Left cardiac atrium (tissue), 4 donors: ENCODE results near the gene C22orf39. TPM values are rescaled to one million over a fixed set of nuclear protein-coding genes. Genes with fewer than 3 reads are reported as not detected.

Experiments used
- ATAC-seq, 2 donors: fragments of 200-7000 bp; cut with Tn5 transposase; one replicate each; pipeline ENCODE4 v1.9.1; 2020; ENCODE audit warnings: mild to moderate bottlenecking in 2 of 2, moderate library complexity in 2 of 2
- DNase-seq: peaks from one replicate; pipeline ENCODE4 v3.0.0-alpha.2; 2020
- intact Hi-C, 2 donors: fragments of 100-400 bp; cut with DNase I; formaldehyde crosslinking; loops; one replicate each; pipeline versions ENCODE4 v1.14.1 to v1.15.1; 2022 to 2023
- total RNA-seq, 2 donors: library from RNA; stranded (reverse); fragmentation: NEBNext Ultra II Directional; extraction: Animal tissue kit (Norgen Biotek cat#: 25700); gene quantifications; one replicate each; pipeline ENCODE4 v1.2.1, GENCODE V29; 2021
- donor health status: DM: no; HTN: yes; CAD: no.
- donor health status: DM: no; HTN: yes; CAD: no; lungs with severe emphysema.
- donor health status: DM: yes; HTN: yes; CAD: no.
- donor health status: Dilated cardiomyopathy.

The C22orf39 gene
- total RNA-seq, 2 donors from 2014 or later, result 38.3 to 48.0 TPM

DNA sequence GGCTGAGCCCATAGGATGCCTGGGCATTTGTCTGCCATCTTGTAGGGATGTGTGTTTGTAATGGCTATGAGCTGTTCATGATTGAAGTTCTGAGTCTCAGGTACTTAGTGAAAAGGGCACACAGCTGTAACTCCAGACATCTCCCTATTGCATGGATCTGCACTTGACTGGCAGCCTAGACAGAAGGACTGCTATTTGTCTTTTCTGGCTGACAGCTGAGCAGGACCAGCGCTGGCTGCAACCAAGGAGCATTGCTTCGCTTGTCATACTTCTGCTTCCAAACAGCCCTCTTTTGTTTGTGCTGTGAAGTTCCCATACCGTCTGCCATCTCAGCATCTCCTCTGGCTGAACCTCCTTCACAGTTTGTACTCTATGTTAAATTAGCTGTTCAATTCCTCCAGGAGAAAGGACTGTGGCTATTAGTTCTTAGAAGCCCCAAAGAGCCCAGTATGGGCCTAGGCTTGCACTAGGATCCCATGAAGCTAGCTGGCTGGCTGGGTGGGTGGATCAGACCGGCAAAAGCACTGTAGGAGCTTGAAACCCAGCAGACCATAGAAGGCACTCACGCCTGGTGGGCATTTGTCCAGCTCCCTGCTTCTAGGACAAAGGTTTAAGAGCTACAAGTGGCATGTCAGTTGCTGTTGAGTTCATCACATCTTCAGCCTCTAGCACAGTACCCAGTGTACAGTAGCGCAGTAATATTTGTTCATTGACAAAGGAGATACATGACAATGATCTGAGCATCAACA is 36.4 kb downstream of the C22orf39 start:
- DNase-seq, result no peak
- peak; percentile 59 to 85 for ATAC-seq
- intact Hi-C loops, result no loop called here

DNA sequence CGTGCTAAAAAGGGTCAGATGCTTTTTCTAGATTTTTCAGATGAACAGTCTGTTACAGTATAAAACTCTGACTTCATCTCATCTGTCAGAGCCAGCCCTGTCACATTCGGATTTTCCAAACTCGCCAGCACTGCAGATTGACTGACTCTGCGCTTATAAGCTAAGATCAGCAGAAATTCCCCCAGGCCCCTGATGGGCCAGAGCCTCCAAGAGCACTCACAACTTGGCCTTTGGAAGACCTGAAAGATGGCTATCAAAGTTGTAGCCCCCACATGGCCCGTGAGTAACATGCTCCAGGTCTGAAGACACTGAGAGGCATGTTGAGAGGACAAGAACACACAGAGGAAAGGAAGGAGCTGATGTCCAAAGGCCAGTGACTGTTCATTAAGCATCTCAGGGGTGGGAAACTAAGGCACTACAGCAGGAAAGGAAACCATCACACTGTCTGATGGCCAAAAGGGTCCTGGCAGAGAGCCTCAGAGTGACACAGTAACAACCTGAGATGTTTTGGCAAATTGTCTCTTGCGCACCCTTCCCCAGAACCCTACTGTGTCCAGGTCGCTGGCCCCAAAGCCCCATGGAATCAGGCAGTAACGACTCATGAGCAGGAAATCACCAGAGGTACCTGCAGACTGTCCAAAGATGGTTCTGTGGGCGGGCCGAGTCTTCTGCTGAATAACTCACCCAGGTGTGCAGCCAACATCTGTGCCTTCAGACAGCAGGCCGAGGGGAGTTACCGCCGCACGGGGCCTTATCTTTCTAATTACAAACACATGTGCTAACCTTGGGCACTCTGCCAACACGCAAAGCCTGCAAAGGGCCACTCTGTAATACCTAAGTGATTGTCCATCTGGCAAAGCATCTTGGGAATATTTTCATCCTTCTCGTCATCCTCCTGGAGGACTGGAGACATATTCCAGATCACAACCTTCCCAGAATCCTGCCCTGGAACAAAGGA is 39.6 kb downstream of the C22orf39 start:
- ATAC-seq (peak in 1 of 2 donors; percentile 12), DNase-seq (peak; percentile 27)
- intact Hi-C loops, result no loop called here

DNA sequence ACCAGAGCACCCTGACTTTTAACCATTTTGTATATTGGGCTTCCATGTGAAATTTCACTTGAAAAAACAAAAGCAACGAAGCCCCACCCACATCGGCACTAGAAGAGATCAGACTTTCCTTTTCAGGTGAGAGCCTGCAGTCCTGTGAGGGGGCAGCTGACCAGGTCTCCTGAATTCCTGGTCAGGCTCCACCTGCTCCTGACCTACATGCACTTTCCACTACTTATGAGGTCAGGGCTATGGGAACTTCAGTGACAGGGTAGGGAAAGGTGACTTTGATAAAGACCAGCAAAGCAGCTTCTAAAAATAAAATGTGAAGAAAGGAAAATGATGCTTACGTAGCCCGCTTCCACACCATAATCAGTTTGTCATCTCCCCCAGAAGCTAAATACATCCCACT is 40.7 kb downstream of the C22orf39 start:
- intact Hi-C loops, result no loop called here
- DNase-seq, result no peak
- peak; percentile 39 to 40 for ATAC-seq

DNA sequence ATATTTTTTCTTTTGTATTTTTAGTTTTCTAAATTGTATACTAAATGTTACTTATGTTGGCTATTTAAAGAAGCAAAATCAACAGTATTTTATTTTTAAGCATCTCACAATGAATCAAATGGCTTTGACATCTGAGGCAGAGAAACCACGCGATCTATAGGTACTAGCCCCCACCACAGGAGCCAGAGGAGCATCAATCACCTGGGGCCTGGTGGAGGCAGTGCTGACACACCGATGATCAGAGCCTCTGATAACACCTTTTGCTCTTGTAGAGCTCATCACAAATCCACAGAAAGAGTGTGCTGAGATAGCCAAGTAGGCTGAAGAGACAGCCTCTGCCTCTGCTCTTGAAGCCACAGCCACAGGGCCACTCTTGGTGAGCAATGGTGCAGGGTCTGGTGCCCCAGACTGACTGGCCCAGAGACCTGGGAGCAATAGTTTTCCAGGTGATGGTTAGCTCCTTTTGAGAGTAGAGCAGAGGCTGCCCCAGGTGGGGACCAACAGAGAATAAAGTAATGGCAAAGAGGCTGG is 41.2 kb downstream of the C22orf39 start:
- DNase-seq, result no peak

DNA sequence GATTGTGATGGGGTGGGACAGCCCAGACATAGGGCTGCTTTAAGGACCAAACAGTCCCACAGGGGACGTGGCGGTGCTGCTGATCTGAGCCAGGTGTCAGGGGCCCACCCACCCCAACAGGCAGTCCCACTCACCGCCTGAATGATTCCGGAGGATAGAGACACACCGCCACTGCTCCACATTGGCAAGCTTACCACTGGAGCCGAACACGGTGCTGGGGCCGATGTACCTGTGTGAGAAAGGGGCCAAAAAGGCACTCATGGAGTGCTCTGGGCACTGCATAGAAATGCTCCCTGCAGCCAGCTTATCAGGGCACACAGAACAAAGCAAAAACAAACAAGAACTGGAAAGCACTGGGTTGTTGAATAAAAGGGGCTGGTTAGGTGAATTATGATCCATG is 41.9 kb downstream of the C22orf39 start:
- DNase-seq, result no peak
- intact Hi-C loops, result no loop called here
- ATAC-seq, result no peak

More for the DNA sequence above, 41.2 kb downstream of the C22orf39 start:
- no peak for ATAC-seq
- intact Hi-C loops, result no loop called here

DNA sequence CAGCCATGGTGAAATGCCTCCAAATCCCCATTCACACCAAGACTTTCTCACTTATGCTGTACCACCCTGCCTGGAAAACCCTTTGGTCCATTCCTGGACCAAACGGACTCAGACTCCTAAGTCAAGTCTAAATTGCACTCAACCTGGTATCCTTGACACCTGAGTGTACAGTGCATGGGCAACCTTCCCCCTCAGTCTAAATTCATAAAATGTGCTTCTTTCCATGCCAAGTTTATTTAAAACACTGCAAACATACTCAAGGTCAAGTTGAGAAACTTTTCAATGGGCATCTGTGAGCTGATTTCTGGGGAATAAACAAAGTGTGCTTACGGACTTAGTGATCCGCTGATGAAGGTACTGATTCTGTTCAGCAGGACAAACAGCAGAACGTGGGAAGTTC is 42.4 kb downstream of the C22orf39 start:
- no peak for DNase-seq
- ATAC-seq, result no peak
- intact Hi-C loops, result no loop called here

DNA sequence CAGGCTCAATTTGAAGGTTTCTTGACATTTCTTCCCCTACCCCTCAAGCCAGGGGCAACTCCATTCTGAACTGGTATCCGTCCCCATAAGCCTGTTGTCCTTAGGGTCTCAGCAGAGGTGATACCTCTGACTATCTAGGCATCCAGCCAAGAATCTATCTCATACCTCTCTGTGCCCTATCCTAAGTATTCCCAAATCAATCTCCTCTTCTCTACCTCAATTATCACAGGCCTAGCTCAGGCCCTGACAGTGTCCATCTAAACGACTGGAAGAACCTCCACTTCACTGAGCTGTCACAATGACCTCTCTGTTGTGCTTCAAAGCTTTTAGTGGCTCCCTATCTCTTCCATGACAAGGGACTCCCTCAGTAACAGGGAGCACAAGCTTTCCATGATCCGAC is 42.8 kb downstream of the C22orf39 start:
- DNase-seq (no peak), ATAC-seq (no peak)
- intact Hi-C loops, result no loop called here

DNA sequence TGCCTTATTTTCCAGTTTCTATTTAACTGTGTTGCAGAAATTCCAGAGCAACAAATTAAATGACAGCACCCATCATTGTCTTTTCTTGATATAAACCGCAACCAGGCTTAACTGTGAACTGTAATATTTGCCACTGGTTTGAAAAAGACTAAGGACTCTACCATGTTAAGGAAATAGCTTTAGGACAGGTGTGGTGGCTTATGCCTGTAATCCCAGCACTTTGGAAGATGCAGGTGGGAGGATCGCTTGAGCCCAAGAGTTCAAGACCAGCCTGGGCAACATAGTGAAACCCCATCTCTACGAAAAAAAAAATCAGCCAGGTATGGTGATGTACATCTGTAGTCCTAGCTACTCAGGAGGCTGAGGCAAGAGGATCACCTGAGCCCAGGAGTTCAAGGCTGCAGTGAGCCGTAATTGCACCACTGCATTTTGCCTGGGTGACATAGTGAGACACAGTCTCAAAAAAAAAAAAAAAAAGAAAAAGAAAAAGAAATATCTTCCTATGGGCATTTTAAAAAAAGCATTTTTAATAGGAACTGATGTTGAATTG is 44.8 kb downstream of the C22orf39 start:
- ATAC-seq (no peak), DNase-seq (no peak)
- intact Hi-C loops, result no loop called here

DNA sequence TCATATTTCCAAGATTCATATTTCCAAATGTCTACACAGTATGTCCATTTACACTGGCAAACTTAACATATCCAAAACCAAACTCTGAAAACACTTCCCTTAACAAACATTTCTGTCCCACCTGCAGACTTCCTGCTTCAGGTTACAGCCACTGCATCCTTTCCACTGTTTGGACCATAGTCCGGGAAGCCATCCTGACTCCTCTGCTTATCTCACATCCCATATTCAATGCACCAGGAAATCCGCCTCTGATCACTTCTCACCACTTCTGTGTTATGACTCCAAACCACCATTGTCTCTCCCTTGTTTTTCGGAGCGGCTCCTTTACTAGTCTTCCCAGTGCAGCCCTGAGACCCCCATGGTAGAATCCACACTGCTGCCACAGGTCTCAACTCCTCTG is 46.0 kb downstream of the C22orf39 start:
- intact Hi-C loops, result no loop called here
- no peak for DNase-seq
- no peak for ATAC-seq

DNA sequence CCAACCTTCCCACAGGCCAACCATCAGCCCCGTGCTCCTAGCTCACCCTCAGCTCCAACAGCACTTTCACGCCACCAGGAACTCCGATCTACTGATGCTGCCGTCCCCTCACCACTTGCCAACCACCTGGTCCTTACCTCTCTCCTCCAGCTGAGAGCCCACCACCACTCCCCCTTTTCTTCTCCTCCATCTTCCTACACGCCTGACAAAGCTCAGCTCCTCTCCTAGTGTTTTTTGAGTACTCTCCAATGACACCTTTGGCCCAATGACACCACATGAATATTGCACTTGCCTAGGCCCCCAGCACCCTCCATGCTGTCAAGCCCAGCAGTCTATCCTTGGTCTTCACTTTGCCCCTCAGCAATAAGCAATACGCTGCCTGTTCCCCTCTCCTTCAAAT is 46.6 kb downstream of the C22orf39 start:
- no peak for DNase-seq
- intact Hi-C loops, result no loop called here
- no peak for ATAC-seq

DNA sequence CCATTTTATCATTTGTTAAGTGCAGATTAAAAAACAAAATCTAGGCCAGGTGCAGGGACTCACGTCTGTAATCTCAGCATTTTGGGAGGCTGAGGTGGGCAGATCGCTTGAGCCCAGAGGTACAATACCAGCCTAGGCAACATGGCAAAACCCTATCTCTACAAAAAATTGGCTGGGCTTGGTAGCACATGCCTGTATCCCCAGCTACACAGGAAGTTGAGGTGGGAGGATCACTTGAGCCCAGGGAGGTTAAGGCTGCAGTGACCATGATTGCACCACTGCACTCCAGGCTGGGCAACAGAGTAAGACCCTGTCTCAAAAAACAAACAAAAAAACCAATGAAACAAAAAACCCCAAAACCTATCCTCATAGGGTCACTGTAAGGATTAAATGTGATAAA is 48.9 kb downstream of the C22orf39 start:
- DNase-seq (no peak), ATAC-seq (no peak)
- intact Hi-C loops, result no loop called here

DNA sequence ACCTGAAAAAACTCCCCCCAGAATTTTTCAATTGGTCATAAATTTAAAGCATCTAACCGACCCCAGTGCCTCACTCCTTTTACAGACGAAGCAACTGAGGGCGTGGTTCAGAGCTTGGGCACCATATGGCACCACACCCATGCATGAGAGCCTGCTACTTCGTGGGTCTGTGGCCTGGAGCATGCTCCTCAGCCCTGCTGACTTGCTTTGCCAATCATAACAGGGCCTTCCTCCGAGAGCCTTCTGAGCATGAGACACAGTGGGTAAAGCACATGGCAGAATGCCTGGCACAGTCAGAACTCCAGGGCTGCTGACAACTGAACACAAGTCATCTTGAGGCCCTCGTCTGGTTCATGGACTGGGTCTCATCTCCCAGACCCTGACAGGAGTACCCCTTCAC is 49.3 kb downstream of the C22orf39 start:
- DNase-seq (no peak), ATAC-seq (no peak)
- intact Hi-C loops, result no loop called here

DNA sequence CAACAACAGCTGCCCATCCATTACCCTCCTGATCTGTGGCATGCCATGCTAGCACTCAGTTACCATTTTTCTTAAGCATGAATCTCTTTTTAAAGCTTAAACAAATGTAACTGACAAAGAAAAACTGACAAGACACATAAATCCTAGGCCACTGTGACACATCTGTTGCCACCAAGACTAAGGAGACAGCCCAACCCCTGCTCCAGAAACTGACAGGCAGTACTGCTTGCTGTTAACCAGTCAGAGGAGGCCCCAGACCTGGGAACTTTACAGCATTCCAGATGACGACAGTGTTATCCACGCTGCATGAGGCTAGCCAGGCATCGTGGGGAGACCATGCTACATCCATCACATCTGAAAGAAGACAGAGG is 49.8 kb downstream of the C22orf39 start:
- no peak for ATAC-seq
- DNase-seq, result no peak
- intact Hi-C loops, result no loop called here

DNA sequence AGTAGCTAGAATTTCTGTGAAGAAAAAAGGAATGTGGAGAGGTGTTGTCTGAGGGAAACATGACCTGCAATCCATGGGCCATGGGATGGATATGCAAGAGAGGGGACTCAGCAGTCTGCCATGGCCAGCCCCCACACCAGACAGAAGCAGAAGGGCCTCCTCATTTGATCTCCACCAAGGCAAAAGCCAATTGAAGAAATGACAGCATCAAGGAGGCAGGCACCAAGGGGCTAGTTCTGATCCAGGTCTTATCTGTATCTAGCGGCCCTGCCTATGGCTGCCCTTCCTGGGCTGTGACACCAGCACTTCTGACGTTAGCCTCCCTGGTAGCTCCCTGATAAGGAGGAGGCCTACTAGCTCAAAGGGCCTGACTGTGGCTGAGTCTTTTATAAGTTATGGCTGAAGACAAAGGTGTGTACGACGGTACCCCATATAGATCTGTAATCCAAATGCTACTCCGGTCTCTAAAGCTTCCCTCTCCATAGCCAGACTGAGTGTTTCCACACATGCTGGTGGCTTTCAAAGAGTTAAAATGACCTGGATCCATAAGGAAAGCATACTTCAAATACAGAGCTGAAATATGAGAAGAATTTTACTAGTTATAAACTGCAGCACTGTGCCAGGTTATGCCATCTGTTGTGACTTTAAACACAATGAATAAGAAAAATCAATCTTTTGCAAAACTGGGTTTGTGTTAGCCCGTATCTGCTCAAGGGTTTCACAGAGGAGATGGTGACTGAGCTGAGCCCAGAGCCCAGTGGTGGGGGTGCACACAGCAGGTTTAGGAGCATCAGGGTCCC is 50.4 kb downstream of the C22orf39 start:
- ATAC-seq (no peak), DNase-seq (no peak)
- intact Hi-C loops, result no loop called here

DNA sequence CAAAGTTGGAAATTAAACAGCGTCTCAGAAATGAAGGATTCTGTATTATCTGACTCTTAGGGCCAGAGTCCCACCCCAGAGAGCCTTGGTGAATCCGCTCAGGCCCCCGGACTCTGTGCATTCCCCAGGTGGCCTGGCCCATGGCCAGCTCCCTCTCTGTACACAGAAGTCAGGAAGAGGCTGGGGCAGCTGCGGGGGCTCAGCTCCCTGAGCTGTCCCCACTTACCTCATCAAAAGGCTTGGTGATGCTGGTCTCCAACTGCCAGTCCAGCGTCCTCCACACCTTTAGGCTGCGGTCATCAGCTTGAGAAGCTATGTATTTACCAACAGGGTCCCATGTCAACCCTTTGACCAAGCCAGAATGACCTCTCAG is 51.0 kb downstream of the C22orf39 start:
- intact Hi-C loops, result no loop called here
- no peak for ATAC-seq
- no peak for DNase-seq

DNA sequence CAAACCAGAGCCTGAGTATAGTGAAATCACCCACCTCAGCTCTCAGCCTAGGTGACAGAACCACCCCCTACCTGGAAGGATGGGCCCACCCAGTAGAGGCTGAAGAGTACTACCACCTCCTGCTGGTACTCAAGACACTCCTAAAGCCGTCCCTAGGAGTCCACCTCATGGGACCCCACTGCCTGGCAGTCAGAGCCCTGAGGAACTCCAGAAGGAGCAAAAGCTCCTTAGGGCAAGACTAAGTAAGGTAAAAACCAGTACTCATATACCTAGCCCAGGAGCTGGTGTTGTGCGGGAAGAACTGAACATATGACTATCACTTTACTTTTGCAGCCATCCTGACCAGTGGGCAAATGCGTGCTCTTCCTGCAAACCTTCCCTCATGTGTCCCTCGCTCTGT is 52.2 kb downstream of the C22orf39 start:
- ATAC-seq (no peak), DNase-seq (no peak)
- intact Hi-C loops, result no loop called here

DNA sequence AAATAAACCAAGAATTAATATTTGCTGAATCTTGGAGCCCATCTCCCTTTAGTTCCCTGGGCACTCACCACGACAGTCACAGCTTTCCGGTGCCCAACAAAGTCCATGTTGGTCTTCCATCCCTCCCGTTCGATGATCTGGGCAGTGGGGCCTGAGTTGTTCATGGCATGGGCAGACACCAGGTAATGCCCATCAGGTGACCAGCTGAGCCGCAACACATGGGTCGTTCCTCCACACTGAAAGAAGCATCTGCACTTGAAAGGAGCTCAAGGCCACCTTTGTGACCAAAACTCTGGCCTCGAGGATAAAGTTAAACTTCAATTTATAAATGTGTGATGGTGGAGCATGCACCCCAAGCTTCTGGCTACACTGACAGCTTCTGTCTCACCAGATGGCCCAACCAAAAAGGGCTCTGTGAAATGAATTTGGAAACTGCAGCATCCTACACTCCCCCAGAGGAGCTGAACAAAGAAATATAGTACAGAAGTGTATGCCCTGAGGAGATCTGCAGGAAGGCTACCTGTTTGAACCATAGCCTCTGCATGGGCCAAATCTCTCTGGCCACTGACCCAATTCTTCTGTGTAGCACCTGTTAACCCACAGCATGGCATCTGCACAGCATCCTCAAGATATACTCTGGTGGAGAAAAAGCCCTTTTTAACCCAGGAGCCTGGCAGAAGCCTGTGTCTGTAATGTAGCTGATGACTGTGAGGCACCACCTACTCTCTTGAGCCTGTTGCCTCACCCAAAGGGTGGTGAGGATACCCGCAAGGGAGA is 53.0 kb downstream of the C22orf39 start:
- ATAC-seq (no peak), DNase-seq (no peak)
- intact Hi-C loops, result no loop called here

DNA sequence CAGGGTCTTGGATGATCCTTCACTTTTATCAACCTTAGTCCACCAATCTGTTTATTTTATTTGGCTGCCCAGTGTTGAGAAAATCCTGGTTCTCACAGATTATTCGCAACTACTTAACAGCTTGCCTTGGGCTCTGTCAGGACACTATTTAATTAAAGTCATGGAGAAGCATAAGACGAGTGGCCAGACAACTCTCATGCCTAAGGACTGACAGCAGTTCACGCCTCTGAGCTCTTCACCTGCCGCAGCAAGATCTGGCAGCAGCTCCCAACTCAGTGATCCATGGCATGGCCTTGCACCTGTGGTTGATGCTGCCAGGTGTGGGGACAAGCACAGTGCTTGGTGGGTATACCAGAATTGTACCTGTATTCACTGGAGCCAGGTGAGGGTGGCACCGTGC is 53.8 kb downstream of the C22orf39 start:
- DNase-seq (no peak), ATAC-seq (no peak)
- intact Hi-C loops, result no loop called here
